ENCODE measurements around the gene ELK3.

The ELK3 gene

DNA sequence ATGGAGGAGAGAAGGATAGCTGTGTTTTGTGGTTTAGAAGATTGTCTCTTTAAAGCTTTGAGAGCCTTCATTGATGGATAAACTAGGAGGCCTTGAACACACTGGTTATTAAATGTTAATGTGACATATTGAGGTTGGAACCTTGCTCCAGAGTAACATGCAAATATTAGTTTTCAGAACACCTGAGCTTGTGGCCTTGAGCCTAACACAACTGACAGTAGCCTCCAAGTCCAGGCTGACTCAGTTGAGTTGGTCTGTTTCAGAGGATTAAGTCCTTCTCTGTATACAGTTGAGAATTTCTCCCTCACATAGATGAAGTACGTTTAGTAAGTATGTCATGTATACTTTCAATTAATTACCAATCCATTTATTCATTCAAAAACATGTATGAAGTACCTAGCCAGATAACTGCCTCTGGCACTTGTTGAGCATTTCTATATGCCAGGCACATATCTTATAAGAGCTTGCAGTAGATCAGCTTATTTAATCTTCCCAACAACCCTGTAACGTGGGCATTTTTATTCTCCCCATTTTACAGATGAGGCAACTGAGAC lies 63.5 kb downstream of the ELK3 start:
- TF ChIP-seq, protein P1, sequence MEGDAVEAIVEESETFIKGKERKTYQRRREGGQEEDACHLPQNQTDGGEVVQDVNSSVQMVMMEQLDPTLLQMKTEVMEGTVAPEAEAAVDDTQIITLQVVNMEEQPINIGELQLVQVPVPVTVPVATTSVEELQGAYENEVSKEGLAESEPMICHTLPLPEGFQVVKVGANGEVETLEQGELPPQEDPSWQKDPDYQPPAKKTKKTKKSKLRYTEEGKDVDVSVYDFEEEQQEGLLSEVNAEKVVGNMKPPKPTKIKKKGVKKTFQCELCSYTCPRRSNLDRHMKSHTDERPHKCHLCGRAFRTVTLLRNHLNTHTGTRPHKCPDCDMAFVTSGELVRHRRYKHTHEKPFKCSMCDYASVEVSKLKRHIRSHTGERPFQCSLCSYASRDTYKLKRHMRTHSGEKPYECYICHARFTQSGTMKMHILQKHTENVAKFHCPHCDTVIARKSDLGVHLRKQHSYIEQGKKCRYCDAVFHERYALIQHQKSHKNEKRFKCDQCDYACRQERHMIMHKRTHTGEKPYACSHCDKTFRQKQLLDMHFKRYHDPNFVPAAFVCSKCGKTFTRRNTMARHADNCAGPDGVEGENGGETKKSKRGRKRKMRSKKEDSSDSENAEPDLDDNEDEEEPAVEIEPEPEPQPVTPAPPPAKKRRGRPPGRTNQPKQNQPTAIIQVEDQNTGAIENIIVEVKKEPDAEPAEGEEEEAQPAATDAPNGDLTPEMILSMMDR (IDR thresholded peaks at IDR 0.05; ENCODE audit: low read depth, low read length, missing control alignments) = no peak
- in situ Hi-C loops (cut with HindIII; ENCODE audit: low sequenced_read_pairs) = no loop called here
- H3K4me3 ChIP-seq (ENCODE audit: low read depth, low read length) = no peak overlapping the region
- DNase-seq (ENCODE audit: low read depth) = no peak

DNA sequence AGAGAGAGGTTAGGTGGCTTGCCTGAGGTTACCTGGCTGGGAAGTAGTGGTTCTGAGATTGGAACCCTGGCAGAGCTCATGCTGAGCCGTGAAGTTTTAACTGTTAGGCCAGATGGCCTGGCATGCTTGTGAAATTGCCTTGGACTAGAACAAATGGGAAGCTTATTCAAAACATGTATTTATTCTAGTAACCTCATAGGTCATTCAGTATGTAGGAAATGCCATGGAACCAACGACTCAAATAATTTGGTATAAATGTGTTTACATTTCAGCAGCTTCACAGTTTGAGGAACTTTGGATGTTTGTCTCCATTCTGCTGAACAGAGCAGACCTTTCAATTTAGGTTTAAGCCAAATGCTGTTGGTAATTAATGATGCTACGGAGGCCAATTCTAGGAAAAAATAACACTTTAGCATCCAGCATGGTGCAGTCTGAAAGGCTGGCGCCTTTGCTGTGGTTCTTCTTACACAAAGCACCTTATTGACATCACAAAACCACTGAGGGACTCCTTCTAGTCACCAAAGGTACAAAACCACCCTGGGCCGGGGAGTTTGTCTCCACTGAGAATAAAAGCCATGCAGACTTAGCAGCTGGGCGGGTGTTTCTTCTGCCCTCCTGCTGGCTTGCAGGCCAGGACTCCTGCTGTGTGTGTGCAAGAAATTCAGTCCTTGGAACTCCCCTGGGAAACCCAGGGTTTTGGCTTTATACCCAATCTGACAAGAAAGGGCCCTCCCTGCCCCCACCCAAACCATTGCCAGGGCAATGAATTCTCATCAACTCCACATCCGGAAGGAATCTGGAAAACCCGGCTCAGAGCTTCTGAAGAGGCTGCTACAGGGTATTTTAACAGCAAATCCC lies 64.2 kb downstream of the ELK3 start:
- DNase-seq (ENCODE audit: low read depth) = peak; percentile 91
- in situ Hi-C loops (cut with HindIII; ENCODE audit: low sequenced_read_pairs) = no loop called here
- TF ChIP-seq, protein P1 (IDR thresholded peaks at IDR 0.05; ENCODE audit: low read depth, low read length, missing control alignments) = no peak
- H3K4me3 ChIP-seq (ENCODE audit: low read depth, low read length) = no peak overlapping the region

DNA sequence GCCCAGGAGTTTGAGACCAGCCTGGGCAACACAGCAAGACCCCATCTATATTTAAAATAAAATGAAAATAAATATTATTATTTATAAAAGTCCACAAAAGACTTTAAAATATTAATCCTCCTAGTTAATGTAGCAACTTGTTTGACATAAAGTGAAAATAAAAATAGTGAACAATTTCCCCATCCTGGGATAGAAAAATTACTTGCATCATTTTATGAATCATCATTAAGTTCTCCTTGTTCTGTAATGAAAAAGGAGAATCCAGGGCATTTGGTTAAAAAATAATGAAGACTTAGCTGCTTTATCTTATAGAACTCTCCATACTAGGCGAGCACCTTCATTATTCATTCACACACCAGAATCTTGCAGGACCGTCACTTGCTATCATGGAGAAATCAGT lies 66.1 kb downstream of the ELK3 start:
- H3K4me3 ChIP-seq (ENCODE audit: low read depth, low read length) = no peak overlapping the region
- TF ChIP-seq, protein P1 (IDR thresholded peaks at IDR 0.05; ENCODE audit: low read depth, low read length, missing control alignments) = no peak
- in situ Hi-C loops (cut with HindIII; ENCODE audit: low sequenced_read_pairs) = no loop called here
- DNase-seq (ENCODE audit: low read depth) = no peak

DNA sequence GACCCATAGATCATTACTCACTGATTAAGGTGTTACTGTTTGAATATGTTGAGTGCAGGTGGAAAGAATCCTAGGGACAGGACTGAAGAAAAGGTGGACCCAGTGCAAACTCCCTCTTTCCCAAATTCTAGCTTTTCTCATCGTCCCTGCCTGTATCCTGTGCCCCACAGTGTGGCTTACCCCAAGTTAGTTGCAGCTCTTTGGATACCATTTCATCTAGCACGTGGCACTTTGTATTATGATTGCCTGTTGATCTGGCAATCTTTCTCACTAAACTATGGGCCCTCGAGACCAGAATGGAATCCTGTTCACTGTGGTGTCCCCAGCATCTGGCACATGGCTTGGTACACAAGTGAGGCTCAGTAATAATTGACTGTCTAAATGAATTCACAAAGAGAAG lies 66.5 kb downstream of the ELK3 start:
- DNase-seq (ENCODE audit: low read depth) = no peak
- H3K4me3 ChIP-seq (ENCODE audit: low read depth, low read length) = no peak overlapping the region
- TF ChIP-seq, protein P1 (IDR thresholded peaks at IDR 0.05; ENCODE audit: low read depth, low read length, missing control alignments) = no peak
- in situ Hi-C loops (cut with HindIII; ENCODE audit: low sequenced_read_pairs) = no loop called here

DNA sequence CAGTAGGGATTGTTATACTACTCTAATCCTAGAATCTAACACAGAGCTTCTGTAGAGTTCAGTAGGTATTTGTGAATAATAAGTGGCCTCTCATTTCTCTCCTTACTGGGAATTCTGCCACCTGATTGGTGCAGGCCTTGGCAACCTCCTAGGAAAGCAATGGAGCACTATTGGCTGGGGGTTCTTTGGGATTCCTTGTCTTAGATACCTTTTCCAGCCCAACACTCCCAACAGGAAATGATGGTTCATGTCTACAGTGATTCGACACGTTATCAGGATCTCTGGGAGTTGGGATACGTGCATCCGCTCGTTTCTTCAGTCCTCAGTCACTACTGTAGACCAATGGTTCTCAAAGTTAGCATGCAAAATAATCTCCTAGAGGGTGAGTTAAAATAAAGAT lies 67.4 kb downstream of the ELK3 start:
- in situ Hi-C loops (cut with HindIII; ENCODE audit: low sequenced_read_pairs) = no loop called here
- no peak for DNase-seq (ENCODE audit: low read depth)
- TF ChIP-seq, protein P1 (IDR thresholded peaks at IDR 0.05; ENCODE audit: low read depth, low read length, missing control alignments) = no peak
- H3K4me3 ChIP-seq (ENCODE audit: low read depth, low read length) = no peak overlapping the region

DNA sequence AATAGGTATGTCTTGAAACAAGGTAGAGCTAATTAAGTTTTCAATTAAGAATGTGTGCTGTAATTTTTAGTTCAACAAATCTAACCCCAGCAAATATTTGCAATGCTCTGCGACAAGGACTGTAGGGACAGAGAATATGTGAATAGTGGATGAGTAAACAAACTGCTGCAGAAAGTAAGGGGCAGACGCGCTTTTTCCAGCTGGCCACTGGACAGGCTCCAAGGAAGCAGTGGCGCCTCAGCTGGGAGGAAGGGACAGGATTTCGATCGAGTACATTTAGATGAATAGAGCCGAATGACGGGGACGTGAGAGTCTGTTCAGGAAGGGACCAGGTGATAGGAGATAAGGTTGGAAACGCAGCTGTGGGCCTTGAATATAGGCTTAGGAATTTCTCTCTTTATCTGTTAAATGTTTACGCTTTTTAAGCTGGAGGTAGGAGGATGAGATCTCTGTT lies 69.3 kb downstream of the ELK3 start:
- TF ChIP-seq, protein P1 (IDR thresholded peaks at IDR 0.05; ENCODE audit: low read depth, low read length, missing control alignments) = no peak
- H3K4me3 ChIP-seq (ENCODE audit: low read depth, low read length) = no peak overlapping the region
- in situ Hi-C loops (cut with HindIII; ENCODE audit: low sequenced_read_pairs) = no loop called here
- DNase-seq (ENCODE audit: low read depth) = no peak

Measured in astrocyte of the cerebellum (primary cell).